ENCODE data around the gene CAPN5. TPM values are rescaled to one million over a fixed set of nuclear protein-coding genes. Genes with fewer than 3 reads are reported as not detected.

CAPN5 gene
- total and polyA plus RNA-seq, 2 of the 13 experiments (the other 11 are each of a cell fraction or from before 2014, with no cell fraction given) = 0.27 to 1.2 TPM

- TF ChIP-seq, protein P1, sequence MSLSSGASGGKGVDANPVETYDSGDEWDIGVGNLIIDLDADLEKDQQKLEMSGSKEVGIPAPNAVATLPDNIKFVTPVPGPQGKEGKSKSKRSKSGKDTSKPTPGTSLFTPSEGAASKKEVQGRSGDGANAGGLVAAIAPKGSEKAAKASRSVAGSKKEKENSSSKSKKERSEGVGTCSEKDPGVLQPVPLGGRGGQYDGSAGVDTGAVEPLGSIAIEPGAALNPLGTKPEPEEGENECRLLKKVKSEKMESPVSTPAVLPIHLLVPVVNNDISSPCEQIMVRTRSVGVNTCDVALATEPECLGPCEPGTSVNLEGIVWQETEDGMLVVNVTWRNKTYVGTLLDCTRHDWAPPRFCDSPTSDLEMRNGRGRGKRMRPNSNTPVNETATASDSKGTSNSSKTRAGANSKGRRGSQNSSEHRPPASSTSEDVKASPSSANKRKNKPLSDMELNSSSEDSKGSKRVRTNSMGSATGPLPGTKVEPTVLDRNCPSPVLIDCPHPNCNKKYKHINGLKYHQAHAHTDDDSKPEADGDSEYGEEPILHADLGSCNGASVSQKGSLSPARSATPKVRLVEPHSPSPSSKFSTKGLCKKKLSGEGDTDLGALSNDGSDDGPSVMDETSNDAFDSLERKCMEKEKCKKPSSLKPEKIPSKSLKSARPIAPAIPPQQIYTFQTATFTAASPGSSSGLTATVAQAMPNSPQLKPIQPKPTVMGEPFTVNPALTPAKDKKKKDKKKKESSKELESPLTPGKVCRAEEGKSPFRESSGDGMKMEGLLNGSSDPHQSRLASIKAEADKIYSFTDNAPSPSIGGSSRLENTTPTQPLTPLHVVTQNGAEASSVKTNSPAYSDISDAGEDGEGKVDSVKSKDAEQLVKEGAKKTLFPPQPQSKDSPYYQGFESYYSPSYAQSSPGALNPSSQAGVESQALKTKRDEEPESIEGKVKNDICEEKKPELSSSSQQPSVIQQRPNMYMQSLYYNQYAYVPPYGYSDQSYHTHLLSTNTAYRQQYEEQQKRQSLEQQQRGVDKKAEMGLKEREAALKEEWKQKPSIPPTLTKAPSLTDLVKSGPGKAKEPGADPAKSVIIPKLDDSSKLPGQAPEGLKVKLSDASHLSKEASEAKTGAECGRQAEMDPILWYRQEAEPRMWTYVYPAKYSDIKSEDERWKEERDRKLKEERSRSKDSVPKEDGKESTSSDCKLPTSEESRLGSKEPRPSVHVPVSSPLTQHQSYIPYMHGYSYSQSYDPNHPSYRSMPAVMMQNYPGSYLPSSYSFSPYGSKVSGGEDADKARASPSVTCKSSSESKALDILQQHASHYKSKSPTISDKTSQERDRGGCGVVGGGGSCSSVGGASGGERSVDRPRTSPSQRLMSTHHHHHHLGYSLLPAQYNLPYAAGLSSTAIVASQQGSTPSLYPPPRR (CRISPR knock-in tag; IDR thresholded peaks at IDR 0.05; ENCODE audit: borderline replicate concordance) = no peak
- TF ChIP-seq, protein P2, sequence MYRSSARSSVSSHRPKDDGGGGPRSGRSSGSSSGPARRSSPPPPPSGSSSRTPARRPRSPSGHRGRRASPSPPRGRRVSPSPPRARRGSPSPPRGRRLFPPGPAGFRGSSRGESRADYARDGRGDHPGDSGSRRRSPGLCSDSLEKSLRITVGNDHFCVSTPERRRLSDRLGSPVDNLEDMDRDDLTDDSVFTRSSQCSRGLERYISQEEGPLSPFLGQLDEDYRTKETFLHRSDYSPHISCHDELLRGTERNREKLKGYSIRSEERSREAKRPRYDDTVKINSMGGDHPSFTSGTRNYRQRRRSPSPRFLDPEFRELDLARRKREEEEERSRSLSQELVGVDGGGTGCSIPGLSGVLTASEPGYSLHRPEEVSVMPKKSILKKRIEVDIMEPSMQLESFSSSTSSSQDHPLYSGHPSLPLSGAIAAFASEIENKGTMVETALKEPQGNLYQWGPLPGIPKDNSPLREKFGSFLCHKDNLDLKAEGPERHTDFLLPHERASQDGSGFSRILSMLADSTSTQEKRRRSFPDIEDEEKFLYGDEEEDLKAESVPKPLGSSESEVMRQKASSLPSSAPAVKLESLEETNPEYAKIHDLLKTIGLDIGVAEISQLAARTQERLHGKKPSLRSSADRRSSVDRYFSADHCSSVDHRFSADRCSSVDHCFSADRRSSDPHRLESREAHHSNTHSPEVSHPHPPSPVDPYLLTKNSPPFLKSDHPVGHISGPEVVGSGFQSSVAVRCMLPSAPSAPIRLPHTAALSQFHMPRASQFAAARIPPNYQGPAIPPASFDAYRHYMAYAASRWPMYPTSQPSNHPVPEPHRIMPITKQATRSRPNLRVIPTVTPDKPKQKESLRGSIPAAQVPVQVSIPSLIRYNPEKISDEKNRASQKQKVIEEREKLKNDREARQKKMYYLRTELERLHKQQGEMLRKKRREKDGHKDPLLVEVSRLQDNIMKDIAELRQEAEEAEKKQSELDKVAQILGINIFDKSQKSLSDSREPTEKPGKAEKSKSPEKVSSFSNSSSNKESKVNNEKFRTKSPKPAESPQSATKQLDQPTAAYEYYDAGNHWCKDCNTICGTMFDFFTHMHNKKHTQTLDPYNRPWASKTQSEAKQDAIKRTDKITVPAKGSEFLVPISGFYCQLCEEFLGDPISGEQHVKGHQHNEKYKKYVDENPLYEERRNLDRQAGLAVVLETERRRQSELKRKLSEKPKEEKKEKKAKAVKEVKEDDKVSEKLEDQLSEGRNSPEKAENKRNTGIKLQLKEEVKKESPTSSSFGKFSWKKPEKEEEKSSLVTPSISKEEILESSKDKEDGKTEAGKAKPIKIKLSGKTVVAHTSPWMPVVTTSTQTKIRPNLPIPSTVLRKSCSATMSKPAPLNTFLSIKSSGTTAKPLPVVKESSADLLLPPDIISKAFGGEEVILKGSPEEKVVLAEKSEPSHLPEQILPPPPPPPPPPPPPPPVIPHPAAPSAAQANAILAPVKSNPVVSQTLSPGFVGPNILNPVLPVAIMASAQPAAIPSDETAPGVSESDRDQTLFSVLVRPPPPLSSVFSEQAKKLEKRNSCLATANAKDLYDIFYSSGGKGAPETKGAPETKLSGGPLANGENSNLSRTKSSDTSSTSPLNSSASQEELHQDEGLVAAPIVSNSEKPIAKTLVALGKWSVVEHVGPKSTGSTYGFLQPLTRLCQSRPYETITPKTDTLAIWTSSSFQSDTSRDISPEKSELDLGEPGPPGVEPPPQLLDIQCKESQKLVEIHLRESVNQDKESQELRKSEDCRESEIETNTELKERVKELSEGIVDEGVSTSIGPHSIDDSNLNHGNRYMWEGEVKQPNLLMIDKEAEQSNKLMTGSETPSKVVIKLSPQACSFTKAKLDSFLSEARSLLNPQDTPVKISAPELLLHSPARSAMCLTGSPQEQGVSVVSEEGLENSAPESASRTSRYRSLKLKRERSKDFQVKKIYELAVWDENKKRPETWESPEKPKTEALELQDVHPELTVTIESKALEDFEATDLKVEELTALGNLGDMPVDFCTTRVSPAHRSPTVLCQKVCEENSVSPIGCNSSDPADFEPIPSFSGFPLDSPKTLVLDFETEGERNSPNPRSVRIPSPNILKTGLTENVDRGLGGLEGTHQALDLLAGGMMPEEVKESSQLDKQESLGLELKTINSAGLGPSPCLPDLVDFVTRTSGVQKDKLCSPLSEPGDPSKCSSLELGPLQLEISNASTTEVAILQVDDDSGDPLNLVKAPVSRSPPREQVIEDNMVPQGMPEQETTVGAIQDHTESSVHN (CRISPR knock-in tag; IDR thresholded peaks at IDR 0.05) = no peak
- TF ChIP-seq FOXC1 (CRISPR knock-in tag; IDR thresholded peaks at IDR 0.05; ENCODE audit: borderline replicate concordance) = no peak
- no peak for TF ChIP-seq CBX5 (CRISPR knock-in tag; IDR thresholded peaks at IDR 0.05; ENCODE audit: borderline replicate concordance)
- no peak for TF ChIP-seq SKI (IDR thresholded peaks at IDR 0.05; ENCODE audit: partially characterized antibody)
- no peak for TF ChIP-seq AFF4 (CRISPR knock-in tag; IDR thresholded peaks at IDR 0.05)
Measured at GRCh38 chr11:77068457-77069335, 1.9 kb downstream of the CAPN5 start (continued).

Measured in HepG2 (cell line).